GM12873 (cell line): ENCODE data around the gene VPS37C.

Experiments used
- CTCF ChIP-seq: IDR thresholded peaks from 2 replicates; pipeline ENCODE4 v1.5.1; 2012; ENCODE audit warnings: low read depth, mild to moderate bottlenecking, moderate library complexity, low read length, control low read depth; ENCODE audit not compliant: insufficient read depth; ENCODE audit errors: missing control alignments

Gene VPS37C

GRCh38 chr11:61108847-61109585, 52.2 kb downstream of the VPS37C start:
- TF ChIP-seq CTCF: no peak

- TF ChIP-seq CTCF: no peak
These were observed 53.3 kb downstream of the VPS37C start for GRCh38 chr11:61107888-61108287.

GRCh38 chr11:61106894-61107470, 54.2 kb downstream of the VPS37C start:
- no peak for TF ChIP-seq CTCF

- no peak for TF ChIP-seq CTCF
These were observed 54.9 kb downstream of the VPS37C start for GRCh38 chr11:61106296-61106695.

GRCh38 chr11:61104963-61105362, 56.3 kb downstream of the VPS37C start:
- no peak for TF ChIP-seq CTCF

GRCh38 chr11:61103851-61104423, 57.3 kb downstream of the VPS37C start:
- no peak for TF ChIP-seq CTCF

- TF ChIP-seq CTCF: no peak
These were observed 58.3 kb downstream of the VPS37C start for GRCh38 chr11:61102667-61103571.
